ENCODE results near the gene ANXA7. TPM values are rescaled to one million over a fixed set of nuclear protein-coding genes. Genes with fewer than 3 reads are reported as not detected.

ANXA7 gene
- polyA plus RNA-seq, 3 donors = 84.6 to 199 (median 173) TPM

- peaks cover 100% of the 10 kb centered on the region for H3K79me2 ChIP-seq (ENCODE audit: insufficient read depth, low read length)
- Mint-ChIP-seq H3K4me1 (peaks cover 27% of the 10 kb centered on the region), H3K36me3 (peaks cover 19 to 28% of the 10 kb centered on the region in 2 donors), H3K27me3 (ENCODE audit: low read depth in 3 of 3) (no peaks in the 10 kb centered on the region), H3K4me3 (no peak overlapping the region), H3K27ac (peak overlapping the region in 1 of 7 donors; percentile 5), H3K9me3 (peaks cover 0 to 2% (median 0%) of the 10 kb centered on the region in 7 donors)
- TF ChIP-seq, protein P1, sequence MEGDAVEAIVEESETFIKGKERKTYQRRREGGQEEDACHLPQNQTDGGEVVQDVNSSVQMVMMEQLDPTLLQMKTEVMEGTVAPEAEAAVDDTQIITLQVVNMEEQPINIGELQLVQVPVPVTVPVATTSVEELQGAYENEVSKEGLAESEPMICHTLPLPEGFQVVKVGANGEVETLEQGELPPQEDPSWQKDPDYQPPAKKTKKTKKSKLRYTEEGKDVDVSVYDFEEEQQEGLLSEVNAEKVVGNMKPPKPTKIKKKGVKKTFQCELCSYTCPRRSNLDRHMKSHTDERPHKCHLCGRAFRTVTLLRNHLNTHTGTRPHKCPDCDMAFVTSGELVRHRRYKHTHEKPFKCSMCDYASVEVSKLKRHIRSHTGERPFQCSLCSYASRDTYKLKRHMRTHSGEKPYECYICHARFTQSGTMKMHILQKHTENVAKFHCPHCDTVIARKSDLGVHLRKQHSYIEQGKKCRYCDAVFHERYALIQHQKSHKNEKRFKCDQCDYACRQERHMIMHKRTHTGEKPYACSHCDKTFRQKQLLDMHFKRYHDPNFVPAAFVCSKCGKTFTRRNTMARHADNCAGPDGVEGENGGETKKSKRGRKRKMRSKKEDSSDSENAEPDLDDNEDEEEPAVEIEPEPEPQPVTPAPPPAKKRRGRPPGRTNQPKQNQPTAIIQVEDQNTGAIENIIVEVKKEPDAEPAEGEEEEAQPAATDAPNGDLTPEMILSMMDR (IDR thresholded peaks at IDR 0.05) = no peak
- H4K20me1 ChIP-seq (ENCODE audit: insufficient read depth, low read length) = peaks cover 92% of the 10 kb centered on the region
- intact Hi-C loops (cut with micrococcal nuclease) = no loop called here
- 89% methylated on average over 3 of the region's 5 CpGs for WGBS (ENCODE audit: insufficient coverage)
- peaks cover 12 to 23% of the 10 kb centered on the region in 2 donors for H3K36me3 ChIP-seq (replicated peaks in 1 of 2; ENCODE audit: control insufficient read depth in 1 of 2, insufficient read depth in 2 of 2, low read length in 2 of 2)
- no peak overlapping the region for H3K4me3 ChIP-seq (replicated peaks in 1 of 3; ENCODE audit: low read depth in 2 of 3, low read length in 3 of 3)
- no peak overlapping the region for H2AFZ ChIP-seq (ENCODE audit: insufficient read depth, low read depth, low read length, poor library complexity, severe bottlenecking)
- H3K4me1 ChIP-seq (ENCODE audit: control insufficient read depth in 1 of 2, insufficient read depth in 2 of 2, low read length in 2 of 2) = peaks cover 0 to 1% of the 10 kb centered on the region in 2 donors
- H3K9me3 ChIP-seq (replicated peaks in 1 of 2; ENCODE audit: control insufficient read depth in 1 of 2, insufficient read depth in 1 of 2, low read length in 2 of 2) = no peaks in the 10 kb centered on the region
- H3K27ac ChIP-seq (ENCODE audit: low read depth in 1 of 2, low read length in 2 of 2) = no peak overlapping the region
- no peaks in the 10 kb centered on the region for H3K27me3 ChIP-seq (ENCODE audit: control insufficient read depth in 2 of 2, insufficient read depth in 2 of 2, low read length in 2 of 2)
- H3K4me2 ChIP-seq (replicated peaks; ENCODE audit: extremely low read depth, low read length, poor library complexity, severe bottlenecking) = no peak overlapping the region
- no peak overlapping the region for H3K9ac ChIP-seq (ENCODE audit: insufficient read depth, low read length, poor library complexity, severe bottlenecking)
- DNase-seq = no peak
Measured at GRCh38 chr10:73406846-73407245, 7.0 kb downstream of the ANXA7 start.

- Histone ChIP-seq H3K36me3 (replicated peaks in 1 of 2; ENCODE audit: control insufficient read depth in 1 of 2, insufficient read depth in 2 of 2, low read length in 2 of 2) (peaks cover 12 to 24% of the 10 kb centered on the region in 2 donors), H3K27me3 (ENCODE audit: control insufficient read depth in 2 of 2, insufficient read depth in 2 of 2, low read length in 2 of 2) (no peaks in the 10 kb centered on the region), H3K4me1 (ENCODE audit: control insufficient read depth in 1 of 2, insufficient read depth in 2 of 2, low read length in 2 of 2) (no peaks in the 10 kb centered on the region), H3K4me3 (replicated peaks in 1 of 3; ENCODE audit: low read depth in 2 of 3, low read length in 3 of 3) (no peak overlapping the region), H3K79me2 (ENCODE audit: insufficient read depth, low read length) (peaks cover 100% of the 10 kb centered on the region), H3K27ac (ENCODE audit: low read depth in 1 of 2, low read length in 2 of 2) (no peak overlapping the region), H3K4me2 (replicated peaks; ENCODE audit: extremely low read depth, low read length, poor library complexity, severe bottlenecking) (no peak overlapping the region), H2AFZ (ENCODE audit: insufficient read depth, low read depth, low read length, poor library complexity, severe bottlenecking) (no peak overlapping the region), H4K20me1 (ENCODE audit: insufficient read depth, low read length) (peaks cover 97% of the 10 kb centered on the region), H3K9me3 (replicated peaks in 1 of 2; ENCODE audit: control insufficient read depth in 1 of 2, insufficient read depth in 1 of 2, low read length in 2 of 2) (no peaks in the 10 kb centered on the region), H3K9ac (ENCODE audit: insufficient read depth, low read length, poor library complexity, severe bottlenecking) (no peak overlapping the region)
- no CpG with 5 or more reads among the region's 3 CpGs for WGBS (ENCODE audit: insufficient coverage)
- TF ChIP-seq, protein P1 (IDR thresholded peaks at IDR 0.05) = no peak
- Mint-ChIP-seq H3K4me1 (peaks cover 20% of the 10 kb centered on the region), H3K4me3 (no peak overlapping the region), H3K27ac (peak overlapping the region in 1 of 7 donors; percentile 6), H3K9me3 (peaks cover 0 to 2% (median 0%) of the 10 kb centered on the region in 7 donors), H3K36me3 (peaks cover 20 to 24% of the 10 kb centered on the region in 2 donors), H3K27me3 (ENCODE audit: low read depth in 3 of 3) (no peaks in the 10 kb centered on the region)
- DNase-seq = no peak
- intact Hi-C loops (cut with micrococcal nuclease) = no loop called here
Measured at GRCh38 chr10:73405556-73405955, 8.3 kb downstream of the ANXA7 start.

Measured in CD14-positive monocyte (primary cell).